H1 (cell line): ENCODE data around the gene LARP4B.

Experiments used
- CTCF ChIP-seq, 3 experiments: IDR thresholded peaks; 1 replicate in 2 of 3; 2 replicates in 1 of 3; pipeline versions ENCODE4 v1.5.1 to v1.6.1; 2011; ENCODE audit warnings: low read length in 3 of 3, mild to moderate bottlenecking in 3 of 3, inconsistent platforms in 2 of 3, low read depth in 1 of 3, moderate library complexity in 1 of 3; ENCODE audit not compliant: insufficient read depth in 1 of 3; ENCODE audit errors: control extremely low read depth in 1 of 3
- EZH2 ChIP-seq: fragments of 200-600 bp; sonication (generic); IDR thresholded peaks from 2 replicates; pipeline ENCODE4 v1.7.1; 2012; ENCODE audit warnings: low read depth, mild to moderate bottlenecking, moderate library complexity, low read length, inconsistent platforms; ENCODE audit not compliant: severe bottlenecking
- JUN ChIP-seq: IDR thresholded peaks from 2 replicates; pipeline ENCODE4 v1.6.1; 2011; ENCODE audit warnings: low read depth, mild to moderate bottlenecking, improper control_type of control experiment, low read length
- MAX ChIP-seq: IDR thresholded peaks from 2 replicates; pipeline ENCODE4 v1.6.1; 2012; ENCODE audit warnings: inconsistent platforms
- PHF8 ChIP-seq: fragments of 200-600 bp; sonication (generic); conservative IDR thresholded peaks from 2 replicates; pipeline ENCODE4 v1.7.1; 2012; ENCODE audit warnings: low read depth, mild to moderate bottlenecking, inconsistent platforms, low read length, moderate library complexity
- POLR2A ChIP-seq, 2 experiments: IDR thresholded peaks; 1 replicate in 1 of 2; 2 replicates in 1 of 2; pipeline ENCODE4 v1.6.1; 2011; ENCODE audit warnings: low read depth in 2 of 2, low read length in 2 of 2, mild to moderate bottlenecking in 2 of 2; ENCODE audit errors: control extremely low read depth in 1 of 2
- RAD21 ChIP-seq, 2 experiments: IDR thresholded peaks in 1 of 2; conservative IDR thresholded peaks in 1 of 2; 2 replicates each; pipeline ENCODE4 v1.6.1; 2011; ENCODE audit warnings: low read depth in 2 of 2, low read length in 2 of 2, improper control_type of control experiment in 1 of 2, inconsistent platforms in 1 of 2, mild to moderate bottlenecking in 1 of 2, moderate library complexity in 1 of 2
- RNF2 ChIP-seq: fragments of 200-900, 300-1000 bp; sonication (generic); IDR thresholded peaks from 2 replicates; pipeline ENCODE4 v1.7.1; 2016; ENCODE audit warnings: borderline replicate concordance, low read depth, mild to moderate bottlenecking, antibody characterized with exemption, low read length; ENCODE audit not compliant: poor library complexity, severe bottlenecking; ENCODE audit errors: missing control alignments
- SP4 ChIP-seq: IDR thresholded peaks from 2 replicates; pipeline ENCODE4 v1.6.1; 2012; ENCODE audit warnings: low read length, inconsistent platforms
- SUZ12 ChIP-seq: fragments of 200-600 bp; sonication (generic); IDR thresholded peaks from 2 replicates; pipeline ENCODE4 v1.6.1; 2012; ENCODE audit warnings: mild to moderate bottlenecking, inconsistent platforms, low read length, moderate library complexity, mixed read lengths
- YY1 ChIP-seq: IDR thresholded peaks from 2 replicates; pipeline ENCODE4 v1.6.1; 2011; ENCODE audit warnings: low read depth, mild to moderate bottlenecking, low read length

GRCh38 chr10:775245-776075 lies 156.0 kb downstream of the LARP4B start:
- no peak for TF ChIP-seq EZH2
- TF ChIP-seq SUZ12 = no peak
- no peak for TF ChIP-seq CTCF (IDR thresholded peaks at IDR 0.05; ENCODE audit: control extremely low read depth in 1 of 3, insufficient read depth in 1 of 3, low read depth in 1 of 3, low read length in 3 of 3)
- no peak for TF ChIP-seq PHF8
- no peak for TF ChIP-seq YY1
- TF ChIP-seq RAD21 (IDR thresholded peaks at IDR 0.05 in 1 of 2, conservative IDR thresholded peaks at IDR 0.05 in 1 of 2; ENCODE audit: low read depth in 2 of 2, low read length in 2 of 2) = no peak
- no peak for TF ChIP-seq MAX
- no peak for TF ChIP-seq JUN
- no peak for TF ChIP-seq RNF2
- TF ChIP-seq POLR2A (IDR thresholded peaks at IDR 0.05; ENCODE audit: control extremely low read depth in 1 of 2, low read depth in 2 of 2, low read length in 2 of 2) = no peak
- TF ChIP-seq SP4 = no peak
